Natural killer cell treated with Interleukin-12 subunit alpha and Interleukin-12 subunit beta and Interleukin-15 and Interleukin-18, amount 100 ng/mL, for 72 hours (primary cell): ENCODE data around the gene TNFRSF18. TPM values are rescaled to one million over a fixed set of nuclear protein-coding genes. Genes with fewer than 3 reads are reported as not detected.
A peak's percentile ranks its signal among the peaks of the same experiment; 100 is the strongest.

Experiments
- ATAC-seq, 2 donors: fragments of 150-1000 bp; cut with Tn5 transposase in 1 of 2; sonication (Bioruptor Pico), chemical (Tn5 transposase) in 1 of 2; 2 replicates each; pipeline ENCODE4 v1.10.0; 2021
- DNase-seq: peaks from one replicate; pipeline ENCODE4 v3.0.0; 2022; ENCODE audit warnings: low spot score
- H3K27ac Mint-ChIP-seq, 2 donors: 1 replicate in 1 of 2; 2 replicates in 1 of 2; pipeline ENCODE4 v1.8.0; 2022; ENCODE audit warnings: mixed read lengths in 2 of 2, mild to moderate bottlenecking in 1 of 2, moderate library complexity in 1 of 2
- H3K27me3 Mint-ChIP-seq, 2 donors: 1 replicate in 1 of 2; 2 replicates in 1 of 2; pipeline ENCODE4 v1.8.0; 2022; ENCODE audit warnings: mixed read lengths in 2 of 2
- H3K36me3 Mint-ChIP-seq: one replicate; pipeline ENCODE4 v1.8.0; 2022; ENCODE audit warnings: mixed read lengths
- H3K4me1 Mint-ChIP-seq, 2 donors: 1 replicate in 1 of 2; 2 replicates in 1 of 2; pipeline ENCODE4 v1.8.0; 2022; ENCODE audit warnings: low read depth in 2 of 2, mixed read lengths in 2 of 2, mild to moderate bottlenecking in 1 of 2
- H3K4me3 Mint-ChIP-seq: one replicate; pipeline ENCODE4 v1.8.0; 2022; ENCODE audit warnings: mixed read lengths
- H3K9me3 Mint-ChIP-seq: 2 replicates; pipeline ENCODE4 v1.8.0; 2022; ENCODE audit warnings: mixed read lengths
- total RNA-seq, 2 donors: library from RNA; stranded (reverse); gene quantifications; one replicate each; pipeline ENCODE4 v1.2.3, GENCODE V29; 2022

The TNFRSF18 gene
- total RNA-seq, 2 donors from 2014 or later, result 295 to 591 TPM

- ATAC-seq (no peak), DNase-seq (no peak)
- Mint-ChIP-seq H3K36me3 (peaks cover 5% of the 10 kb centered on the region), H3K9me3 (no peaks in the 10 kb centered on the region), H3K27me3 (no peaks in the 10 kb centered on the region), H3K4me3 (no peak overlapping the region), H3K4me1 (peaks cover 7 to 9% of the 10 kb centered on the region in 2 donors), H3K27ac (no peak overlapping the region)
Observed at GRCh38 chr1:1236945-1237873, 30.8 kb upstream of the TNFRSF18 start.

GRCh38 chr1:1236176-1236763, 29.9 kb upstream of the TNFRSF18 start:
- Mint-ChIP-seq H3K27ac (no peak overlapping the region), H3K27me3 (no peaks in the 10 kb centered on the region), H3K4me3 (no peak overlapping the region), H3K4me1 (peaks cover 7 to 9% of the 10 kb centered on the region in 2 donors), H3K9me3 (no peaks in the 10 kb centered on the region), H3K36me3 (peaks cover 5% of the 10 kb centered on the region)
- ATAC-seq, result no peak
- DNase-seq, result no peak

GRCh38 chr1:1235016-1235744, 28.8 kb upstream of the TNFRSF18 start:
- H3K9me3 Mint-ChIP-seq, result no peaks in the 10 kb centered on the region
- ATAC-seq (no peak), DNase-seq (no peak)
- H3K4me3 Mint-ChIP-seq, result no peak overlapping the region
- H3K27me3 Mint-ChIP-seq, result no peaks in the 10 kb centered on the region
- no peak overlapping the region for H3K27ac Mint-ChIP-seq
- H3K4me1 Mint-ChIP-seq, result peaks cover 13 to 15% of the 10 kb centered on the region in 2 donors
- H3K36me3 Mint-ChIP-seq, result peaks cover 12% of the 10 kb centered on the region

- no peaks in the 10 kb centered on the region for H3K27me3 Mint-ChIP-seq
- H3K4me3 Mint-ChIP-seq, result peak overlapping the region; percentile 79
- H3K27ac Mint-ChIP-seq, result peak overlapping the region; percentile 81 to 89
Observed at GRCh38 chr1:1234180-1234808, 27.9 kb upstream of the TNFRSF18 start.

GRCh38 chr1:1233567-1233892, 27.1 kb upstream of the TNFRSF18 start:
- no peaks in the 10 kb centered on the region for H3K27me3 Mint-ChIP-seq
- H3K4me3 Mint-ChIP-seq, result peak overlapping the region; percentile 79
- H3K27ac Mint-ChIP-seq, result peak overlapping the region; percentile 81 to 89
- peaks cover 18% of the 10 kb centered on the region for H3K36me3 Mint-ChIP-seq
- peaks cover 22 to 24% of the 10 kb centered on the region in 2 donors for H3K4me1 Mint-ChIP-seq
- DNase-seq (no peak), ATAC-seq (no peak)
- H3K9me3 Mint-ChIP-seq, result no peaks in the 10 kb centered on the region

More at GRCh38 chr1:1234180-1234808, 27.9 kb upstream of the TNFRSF18 start:
- Mint-ChIP-seq H3K4me1 (peaks cover 22 to 24% of the 10 kb centered on the region in 2 donors), H3K36me3 (peaks cover 17% of the 10 kb centered on the region), H3K9me3 (no peaks in the 10 kb centered on the region)
- no peak for ATAC-seq
- DNase-seq, result no peak

- ATAC-seq (no peak), DNase-seq (no peak)
- H3K4me1 Mint-ChIP-seq, result peaks cover 22 to 24% of the 10 kb centered on the region in 2 donors
- peak overlapping the region; percentile 79 for H3K4me3 Mint-ChIP-seq
- no peaks in the 10 kb centered on the region for H3K9me3 Mint-ChIP-seq
- H3K27ac Mint-ChIP-seq, result peak overlapping the region; percentile 81 to 89
- H3K36me3 Mint-ChIP-seq, result peaks cover 18% of the 10 kb centered on the region
- H3K27me3 Mint-ChIP-seq, result no peaks in the 10 kb centered on the region
Observed at GRCh38 chr1:1232796-1233566, 26.6 kb upstream of the TNFRSF18 start.

GRCh38 chr1:1232208-1232795, 25.9 kb upstream of the TNFRSF18 start, which contains the start of gene B3GALT6:
TSS of gene B3GALT6 (plus strand) at chr1:1232237. CDS start at chr1:1232279, 42 bp downstream.
- peaks cover 18% of the 10 kb centered on the region for H3K36me3 Mint-ChIP-seq
- ATAC-seq, result no peak
- H3K4me1 Mint-ChIP-seq, result peaks cover 22 to 24% of the 10 kb centered on the region in 2 donors
- no peaks in the 10 kb centered on the region for H3K9me3 Mint-ChIP-seq
- no peaks in the 10 kb centered on the region for H3K27me3 Mint-ChIP-seq
- H3K4me3 Mint-ChIP-seq, result peak within 1 kb of the TSS; percentile 98
- no peak for DNase-seq
- H3K27ac Mint-ChIP-seq, result peak within 1 kb of the TSS; percentile 90 to 95

- DNase-seq, result peak; percentile 99
- Mint-ChIP-seq H3K36me3 (peaks cover 18% of the 10 kb centered on the region), H3K9me3 (no peaks in the 10 kb centered on the region), H3K27me3 (no peaks in the 10 kb centered on the region), H3K27ac (peak within 1 kb of the TSS; percentile 90 to 95), H3K4me3 (peak within 1 kb of the TSS; percentile 98), H3K4me1 (peaks cover 24 to 25% of the 10 kb centered on the region in 2 donors)
- peak; percentile 96 to 98 for ATAC-seq
Observed at GRCh38 chr1:1231400-1232207, 25.2 kb upstream of the TNFRSF18 start, which contains the start of gene SDF4. TSS of gene SDF4 (minus strand) at chr1:1232001. CDS start at chr1:1228772, 3,229 bp downstream.

GRCh38 chr1:1230656-1231399, 24.4 kb upstream of the TNFRSF18 start:
- DNase-seq, result no peak
- Mint-ChIP-seq H3K4me3 (peak overlapping the region; percentile 98), H3K4me1 (peaks cover 26% of the 10 kb centered on the region in 2 donors), H3K27ac (peak overlapping the region; percentile 90 to 95), H3K36me3 (peaks cover 19% of the 10 kb centered on the region), H3K9me3 (no peaks in the 10 kb centered on the region), H3K27me3 (no peaks in the 10 kb centered on the region)
- no peak for ATAC-seq

GRCh38 chr1:1229770-1230169, 23.4 kb upstream of the TNFRSF18 start:
- peaks cover 23% of the 10 kb centered on the region for H3K36me3 Mint-ChIP-seq
- peaks cover 31% of the 10 kb centered on the region in 2 donors for H3K4me1 Mint-ChIP-seq
- DNase-seq (no peak), ATAC-seq (no peak)
- H3K4me3 Mint-ChIP-seq, result peak overlapping the region; percentile 98
- H3K9me3 Mint-ChIP-seq, result no peaks in the 10 kb centered on the region
- H3K27ac Mint-ChIP-seq, result peak overlapping the region; percentile 90 to 95
- H3K27me3 Mint-ChIP-seq, result no peaks in the 10 kb centered on the region

GRCh38 chr1:1228596-1229321, 22.4 kb upstream of the TNFRSF18 start:
- ATAC-seq (no peak), DNase-seq (no peak)
- Mint-ChIP-seq H3K36me3 (peaks cover 27% of the 10 kb centered on the region), H3K4me1 (peaks cover 28 to 34% of the 10 kb centered on the region in 2 donors), H3K9me3 (no peaks in the 10 kb centered on the region), H3K27me3 (no peaks in the 10 kb centered on the region), H3K4me3 (no peak overlapping the region), H3K27ac (peak overlapping the region in 1 of 2 donors; percentile 95)
